GM12878 (cell line): ENCODE data around the gene LCN12. TPM values are rescaled to one million over a fixed set of nuclear protein-coding genes. Genes with fewer than 3 reads are reported as not detected.

ENCODE experiments used
- ATAC-seq: fragments of 200-7000 bp; cut with Tn5 transposase; 3 replicates; pipeline ENCODE4 v1.9.1; 2020; ENCODE audit warnings: mild to moderate bottlenecking, moderate library complexity
- BruUV-seq: library from RNA; stranded (reverse); fragments of 400-500 nt; replicated peaks from 2 replicates; lab custom pipeline; 2021; lab: Mats Ljungman, UMichigan
- CTCF ChIA-PET: fragments of 300-600 bp; sonication (Branson Sonifier 250); formaldehyde crosslinking; extraction: SDS; loops from one replicate; lab custom pipeline; 2021; ENCODE audit warnings: inconsistent platforms; lab: Yijun Ruan, JAX
- POLR2A ChIA-PET: fragments of 350-600 bp; formaldehyde crosslinking; extraction: SDS; loops from one replicate; lab custom pipeline; 2021; ENCODE audit warnings: inconsistent platforms; lab: Charles Lee
- RAD21 ChIA-PET: fragments of 300-600 bp; sonication (Branson Sonifier 250); formaldehyde crosslinking; loops from one replicate; lab custom pipeline; 2023; ENCODE audit warnings: antibody characterized with exemption; ENCODE audit not compliant: unreplicated experiment; lab: Charles Lee
- SMC1A ChIA-PET: fragments of 300-600 bp; sonication (Branson Sonifier 250); formaldehyde crosslinking; loops from one replicate; lab custom pipeline; 2023; ENCODE audit not compliant: unreplicated experiment, uncharacterized antibody; lab: Charles Lee
- DNase-seq: peaks from one replicate; pipeline ENCODE4 v3.0.0-alpha.2; 2011; ENCODE audit warnings: low read depth, low spot score
- FAIRE-seq: peaks from 3 replicates; lab custom pipeline; 2011; peaks lifted over from hg19 to GRCh38; lab: Jason Lieb, UNC
- H2AFZ ChIP-seq: 2 replicates; pipeline ENCODE4 v1.6.0; 2011; ENCODE audit warnings: low read depth, low read length, control low read depth; ENCODE audit not compliant: control insufficient read depth
- H3K27ac ChIP-seq: 2 replicates; pipeline ENCODE4 v1.5.1; 2011; ENCODE audit warnings: control low read depth; ENCODE audit not compliant: control insufficient read depth, insufficient read depth
- H3K27me3 ChIP-seq, 2 experiments: replicated peaks in 1 of 2; 2 replicates each; pipeline versions ENCODE4 v1.6.0 to v1.6.1; 2011; ENCODE audit warnings: low read length in 1 of 2; ENCODE audit not compliant: control insufficient read depth in 2 of 2, insufficient read depth in 2 of 2
- H3K36me3 ChIP-seq, 2 experiments: 2 replicates each; pipeline ENCODE4 v1.5.1; 2011; ENCODE audit warnings: low read length in 1 of 2; ENCODE audit not compliant: control insufficient read depth in 2 of 2, insufficient read depth in 2 of 2
- H3K4me1 ChIP-seq: 2 replicates; pipeline ENCODE4 v1.6.1; 2011; ENCODE audit warnings: mild to moderate bottlenecking, low read length, moderate library complexity, mixed read lengths; ENCODE audit not compliant: control insufficient read depth, insufficient read depth
- H3K4me2 ChIP-seq: 2 replicates; pipeline ENCODE4 v1.6.0; 2011; ENCODE audit warnings: control low read depth; ENCODE audit not compliant: control insufficient read depth, insufficient read depth
- H3K4me3 ChIP-seq: fragments of 200-600 bp; sonication (generic); 2 replicates; pipeline ENCODE4 v1.5.1; 2016
- H3K79me2 ChIP-seq: 2 replicates; pipeline ENCODE4 v1.6.0; 2011; ENCODE audit warnings: low read length; ENCODE audit not compliant: control insufficient read depth, insufficient read depth
- H3K9ac ChIP-seq: 2 replicates; pipeline ENCODE4 v1.8.0; 2011; ENCODE audit warnings: low read length, control low read depth, mixed read lengths; ENCODE audit not compliant: control insufficient read depth, insufficient read depth
- H3K9me3 ChIP-seq: replicated peaks from 3 replicates; pipeline ENCODE4 v1.5.1; 2011; ENCODE audit warnings: mild to moderate bottlenecking, low read length; ENCODE audit not compliant: control insufficient read depth, insufficient read depth
- H4K20me1 ChIP-seq: 2 replicates; pipeline ENCODE4 v1.6.0; 2011; ENCODE audit not compliant: control insufficient read depth, insufficient read depth
- CREM ChIP-seq: IDR thresholded peaks from 2 replicates; pipeline ENCODE4 v1.6.1; 2014; ENCODE audit warnings: antibody characterized with exemption, low read depth
- EP300 ChIP-seq, 2 experiments: fragments of 150-350 bp in 1 of 2; IDR thresholded peaks; 2 replicates each; pipeline ENCODE4 v1.6.1; 2011 to 2012; ENCODE audit warnings: low read depth in 2 of 2, low read length in 2 of 2, borderline replicate concordance in 1 of 2, improper control_type of control experiment in 1 of 2, inconsistent platforms in 1 of 2; ENCODE audit not compliant: control insufficient read depth in 1 of 2
- MTA3 ChIP-seq: IDR thresholded peaks from 2 replicates; pipeline ENCODE4 v1.6.1; 2012; ENCODE audit warnings: low read length, inconsistent platforms, borderline replicate concordance
- NRF1 ChIP-seq: conservative IDR thresholded peaks from 2 replicates; pipeline ENCODE4 v1.6.1; 2011; ENCODE audit warnings: mild to moderate bottlenecking, low read depth, low read length, improper control_type of control experiment
- PAX5 ChIP-seq: IDR thresholded peaks from 2 replicates; pipeline ENCODE4 v1.6.1; 2011; ENCODE audit warnings: low read depth, low read length, borderline replicate concordance
- STAT1 ChIP-seq: fragments of 450-650 bp; conservative IDR thresholded peaks from 2 replicates; pipeline ENCODE4 v1.6.1; 2014; ENCODE audit warnings: antibody characterized with exemption, mild to moderate bottlenecking
- TBL1XR1 ChIP-seq: IDR thresholded peaks from 2 replicates; pipeline ENCODE4 v1.6.1; 2012; ENCODE audit warnings: low read depth, low read length, improper control_type of control experiment
- ZNF24 ChIP-seq: fragments of 450-650 bp; IDR thresholded peaks from 2 replicates; pipeline ENCODE4 v1.6.1; 2017; ENCODE audit warnings: antibody characterized with exemption, mild to moderate bottlenecking
- WGBS: methylation state at CpG from one replicate; pipeline ENCODE4 v1.1.6; 2016; ENCODE audit warnings: low lambda C conversion rate; ENCODE audit not compliant: insufficient replicate concordance, insufficient coverage; ENCODE audit errors: missing lambda C conversion rate; 5-methylcytosine and 5-hydroxymethylcytosine counted together
- in situ Hi-C: fragments of 300-500 bp; cut with MboI; formaldehyde crosslinking; loops from 9 replicates; pipeline ENCODE4 v1.14.3; 2018; ENCODE audit warnings: mixed read lengths
- intact Hi-C: fragments of 100-400 bp; cut with micrococcal nuclease; formaldehyde crosslinking; loops from one replicate; pipeline ENCODE4 v1.14.2; 2022; ENCODE audit not compliant: unreplicated experiment
- polyA plus RNA-seq, 11 experiments: library from polyadenylated mRNA; depleted of rRNA in 4 of 11; unstranded in 6 of 11; stranded (reverse) in 5 of 11; fragments of >200 nt; fragmentation: Nextera tagmentation in 4 of 11; fragmentation: Illumina TruSeq in 1 of 11; extraction: Ambion mirVana in 4 of 11; extraction: Trizol in 1 of 11; gene quantifications; 1 replicate in 1 of 11; 2 replicates in 10 of 11; pipeline versions ENCODE4 v1.2.1 to v1.2.3, GENCODE V29; 2011 to 2016; ENCODE audit warnings: inconsistent platforms in 2 of 11, missing spikeins in 2 of 11, low read depth in 1 of 11
- total RNA-seq, 4 experiments: library from RNA; depleted of rRNA in 3 of 4; stranded (reverse); fragments of >200 nt in 3 of 4; fragmentation: Illumina TruSeq in 1 of 4; extraction: Trizol in 1 of 4; gene quantifications; 2 replicates each; pipeline versions ENCODE4 v1.2.1 to v1.2.3, GENCODE V29; 2013 to 2021
- TF ChIP-seq, protein P1 (sequence below): IDR thresholded peaks from 2 replicates; pipeline ENCODE4 v1.6.1; 2012; ENCODE audit warnings: mild to moderate bottlenecking, low read depth, low read length
- TF ChIP-seq, protein P2 (sequence below): IDR thresholded peaks from 2 replicates; pipeline ENCODE4 v1.6.1; 2011; ENCODE audit warnings: borderline replicate concordance, low read depth, mild to moderate bottlenecking, moderate library complexity, low read length; ENCODE audit not compliant: insufficient read depth, poor library complexity, severe bottlenecking

LCN12 gene
- total and polyA plus RNA-seq, 10 of the 15 experiments (the other 5 are each of a cell fraction or from before 2014, with no cell fraction given), result 0.06 to 0.64 (median 0.40) TPM; not detected in 3

DNA sequence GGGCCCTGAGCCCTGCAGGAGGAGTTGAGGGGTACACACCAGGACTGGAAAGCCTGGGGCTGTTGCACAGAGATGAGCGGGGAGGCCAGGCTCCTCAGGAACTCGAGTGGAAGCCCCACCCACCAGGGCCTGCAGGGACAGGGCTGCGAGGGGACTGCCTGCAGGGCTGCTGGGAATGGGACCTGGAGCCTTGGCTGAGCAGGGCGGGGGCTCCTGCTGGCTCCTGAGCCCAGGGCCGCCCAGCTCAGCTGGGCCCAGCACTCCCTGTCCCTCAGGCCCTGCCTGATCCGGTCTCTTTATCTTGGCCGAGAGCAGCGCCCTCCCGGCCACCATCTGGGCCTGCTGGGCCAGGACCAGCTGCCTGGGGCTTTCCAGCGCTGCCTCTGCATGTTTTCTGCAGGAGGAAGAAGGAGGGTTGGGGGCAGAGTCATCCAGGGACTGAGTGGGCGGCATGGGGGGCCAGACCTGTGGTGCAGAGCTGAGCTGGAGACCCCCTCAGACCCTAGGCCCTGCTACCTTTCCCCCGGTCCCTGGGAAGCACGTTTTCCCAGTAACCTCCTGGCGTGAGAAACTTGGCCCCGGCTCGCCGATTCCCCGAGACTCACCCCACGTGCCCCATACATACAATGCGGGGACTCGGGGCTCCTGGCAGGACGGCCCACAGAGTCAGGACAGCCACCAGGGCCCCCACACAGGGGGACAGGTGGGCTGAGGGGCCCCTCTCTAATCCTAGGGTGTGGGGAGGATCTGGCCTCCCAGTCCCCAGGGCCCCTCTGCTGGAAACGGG lies 9.4 kb downstream of the LCN12 start:
- ChIA-PET POLR2A (no interaction called here), RAD21 (no interaction called here), CTCF (interaction anchor here (1.3 to 1.4 kb wide), 2 partner anchors 14 to 17 kb away, joined by 3 to 5 read pairs; partner anchors contain the start of genes C8G and FBXW5), SMC1A (no interaction called here)
- Histone ChIP-seq H3K9ac (no peak overlapping the region), H3K4me1 (peaks cover 7% of the 10 kb centered on the region), H3K4me2 (no peak overlapping the region), H3K9me3 (no peaks in the 10 kb centered on the region), H2AFZ (no peak overlapping the region), H4K20me1 (no peaks in the 10 kb centered on the region; the same call in 1 of the 2 replicates), H3K27me3 (no peaks in the 10 kb centered on the region), H3K79me2 (no peaks in the 10 kb centered on the region), H3K4me3 (no peak overlapping the region), H3K27ac (no peak overlapping the region), H3K36me3 (no peaks in the 10 kb centered on the region)
- 39% methylated on average over 22 of the region's 23 CpGs for WGBS
- TF ChIP-seq CREM, result no peak
- TF ChIP-seq ZNF24, result no peak
- no peak for TF ChIP-seq NRF1
- TF ChIP-seq, protein P1, sequence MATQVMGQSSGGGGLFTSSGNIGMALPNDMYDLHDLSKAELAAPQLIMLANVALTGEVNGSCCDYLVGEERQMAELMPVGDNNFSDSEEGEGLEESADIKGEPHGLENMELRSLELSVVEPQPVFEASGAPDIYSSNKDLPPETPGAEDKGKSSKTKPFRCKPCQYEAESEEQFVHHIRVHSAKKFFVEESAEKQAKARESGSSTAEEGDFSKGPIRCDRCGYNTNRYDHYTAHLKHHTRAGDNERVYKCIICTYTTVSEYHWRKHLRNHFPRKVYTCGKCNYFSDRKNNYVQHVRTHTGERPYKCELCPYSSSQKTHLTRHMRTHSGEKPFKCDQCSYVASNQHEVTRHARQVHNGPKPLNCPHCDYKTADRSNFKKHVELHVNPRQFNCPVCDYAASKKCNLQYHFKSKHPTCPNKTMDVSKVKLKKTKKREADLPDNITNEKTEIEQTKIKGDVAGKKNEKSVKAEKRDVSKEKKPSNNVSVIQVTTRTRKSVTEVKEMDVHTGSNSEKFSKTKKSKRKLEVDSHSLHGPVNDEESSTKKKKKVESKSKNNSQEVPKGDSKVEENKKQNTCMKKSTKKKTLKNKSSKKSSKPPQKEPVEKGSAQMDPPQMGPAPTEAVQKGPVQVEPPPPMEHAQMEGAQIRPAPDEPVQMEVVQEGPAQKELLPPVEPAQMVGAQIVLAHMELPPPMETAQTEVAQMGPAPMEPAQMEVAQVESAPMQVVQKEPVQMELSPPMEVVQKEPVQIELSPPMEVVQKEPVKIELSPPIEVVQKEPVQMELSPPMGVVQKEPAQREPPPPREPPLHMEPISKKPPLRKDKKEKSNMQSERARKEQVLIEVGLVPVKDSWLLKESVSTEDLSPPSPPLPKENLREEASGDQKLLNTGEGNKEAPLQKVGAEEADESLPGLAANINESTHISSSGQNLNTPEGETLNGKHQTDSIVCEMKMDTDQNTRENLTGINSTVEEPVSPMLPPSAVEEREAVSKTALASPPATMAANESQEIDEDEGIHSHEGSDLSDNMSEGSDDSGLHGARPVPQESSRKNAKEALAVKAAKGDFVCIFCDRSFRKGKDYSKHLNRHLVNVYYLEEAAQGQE, result no peak
- no peak for TF ChIP-seq MTA3
- TF ChIP-seq, protein P2, sequence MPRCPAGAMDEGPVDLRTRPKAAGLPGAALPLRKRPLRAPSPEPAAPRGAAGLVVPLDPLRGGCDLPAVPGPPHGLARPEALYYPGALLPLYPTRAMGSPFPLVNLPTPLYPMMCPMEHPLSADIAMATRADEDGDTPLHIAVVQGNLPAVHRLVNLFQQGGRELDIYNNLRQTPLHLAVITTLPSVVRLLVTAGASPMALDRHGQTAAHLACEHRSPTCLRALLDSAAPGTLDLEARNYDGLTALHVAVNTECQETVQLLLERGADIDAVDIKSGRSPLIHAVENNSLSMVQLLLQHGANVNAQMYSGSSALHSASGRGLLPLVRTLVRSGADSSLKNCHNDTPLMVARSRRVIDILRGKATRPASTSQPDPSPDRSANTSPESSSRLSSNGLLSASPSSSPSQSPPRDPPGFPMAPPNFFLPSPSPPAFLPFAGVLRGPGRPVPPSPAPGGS, result no peak
- TF ChIP-seq STAT1, result no peak
- no peak for TF ChIP-seq TBL1XR1
- TF ChIP-seq PAX5, result no peak
- no peak for TF ChIP-seq EP300 (IDR thresholded peaks at IDR 0.05; ENCODE audit: borderline replicate concordance in 1 of 2, control insufficient read depth in 1 of 2, low read depth in 2 of 2, low read length in 2 of 2)
- intact Hi-C loops (no loop called here), in situ Hi-C loops (no loop called here)
- DNase-seq (no peak), FAIRE-seq (no peak), ATAC-seq (no peak)
- BruUV-seq, result no TSS peak
